ENCODE measurements around the gene GOLGA7B. TPM values are rescaled to one million over a fixed set of nuclear protein-coding genes. Genes with fewer than 3 reads are reported as not detected.

The GOLGA7B gene
- total and polyA plus RNA-seq, 2 donors (not counting 1 experiment from before 2014, with no cell fraction given), result 0.01 TPM; not detected in 1

GRCh38 chr10:97850446-97850845 is 803 bp downstream of the GOLGA7B start:
- H3K36me3 ChIP-seq (replicated peaks in 1 of 2; ENCODE audit: control extremely low read depth in 1 of 2, control insufficient read depth in 1 of 2, extremely low read depth in 1 of 2, insufficient read depth in 2 of 2, low read length in 1 of 2), result no peaks in the 10 kb centered on the region
- H4K20me1 ChIP-seq (ENCODE audit: control insufficient read depth, insufficient read depth, low read length, poor library complexity, severe bottlenecking), result no peaks in the 10 kb centered on the region
- no peaks in the 10 kb centered on the region for H3K79me2 ChIP-seq (ENCODE audit: control insufficient read depth, insufficient read depth, low read length)
- H3K9me3 ChIP-seq (ENCODE audit: control extremely low read depth in 1 of 3, control insufficient read depth in 2 of 3, insufficient read depth in 1 of 3, low read length in 2 of 3), result peaks cover 0 to 3% (median 0%) of the 10 kb centered on the region in 3 donors
- peaks cover 37% of the 10 kb centered on the region for H3K27me3 Mint-ChIP-seq
- intact Hi-C loops (cut with micrococcal nuclease), result no loop called here
- H3K4me1 Mint-ChIP-seq, result peaks cover 10% of the 10 kb centered on the region
- peaks cover 13 to 25% of the 10 kb centered on the region in 2 donors for H3K4me1 ChIP-seq (ENCODE audit: control insufficient read depth in 2 of 2, insufficient read depth in 2 of 2, low read length in 2 of 2)
- H3K9ac ChIP-seq (ENCODE audit: low read length), result no peak overlapping the region
- no peaks in the 10 kb centered on the region for H3K9me3 Mint-ChIP-seq (ENCODE audit: insufficient read depth)
- ChIA-PET POLR2A (no interaction called here), CTCF (no interaction called here)
- no peak overlapping the region for H3K4me3 ChIP-seq (ENCODE audit: control extremely low read depth in 1 of 5, extremely low read depth in 1 of 5, insufficient read depth in 1 of 5, low read depth in 2 of 5, low read length in 4 of 5)
- no peak for DNase-seq
- H3K27ac Mint-ChIP-seq, result no peak overlapping the region
- no peak overlapping the region for H2AFZ ChIP-seq (ENCODE audit: insufficient read depth, low read depth, low read length, poor library complexity, severe bottlenecking)
- TF ChIP-seq CTCF (IDR thresholded peaks at IDR 0.05), result no peak
- TF ChIP-seq EZH2 (IDR thresholded peaks at IDR 0.05; ENCODE audit: borderline replicate concordance, insufficient read depth, low read depth, low read length, poor library complexity, severe bottlenecking), result no peak
- no peak overlapping the region for H3K27ac ChIP-seq (ENCODE audit: low read length in 2 of 2)
- WGBS (ENCODE audit: insufficient coverage), result 31% methylated on average over 4 of the region's 13 CpGs
- peak overlapping the region; percentile 78 for H3K4me2 ChIP-seq (replicated peaks; ENCODE audit: low read depth, low read length, poor library complexity, severe bottlenecking)
- H3K27me3 ChIP-seq (replicated peaks in 1 of 4; ENCODE audit: control extremely low read depth in 1 of 4, control insufficient read depth in 3 of 4, insufficient read depth in 4 of 4, low read length in 3 of 4), result peaks cover 0 to 35% (median 22%) of the 10 kb centered on the region in 4 experiments
- no peak for ATAC-seq (ENCODE audit: low read depth)
- peak overlapping the region; percentile 78 for H3K4me3 Mint-ChIP-seq

GRCh38 chr10:97851341-97852001 is 1.8 kb downstream of the GOLGA7B start:
- H3K4me1 ChIP-seq (ENCODE audit: control insufficient read depth in 2 of 2, insufficient read depth in 2 of 2, low read length in 2 of 2), result peaks cover 13 to 25% of the 10 kb centered on the region in 2 donors
- H3K36me3 ChIP-seq (replicated peaks in 1 of 2; ENCODE audit: control extremely low read depth in 1 of 2, control insufficient read depth in 1 of 2, extremely low read depth in 1 of 2, insufficient read depth in 2 of 2, low read length in 1 of 2), result no peaks in the 10 kb centered on the region
- ChIA-PET CTCF (no interaction called here), POLR2A (no interaction called here)
- no peak overlapping the region for H3K4me3 ChIP-seq (ENCODE audit: control extremely low read depth in 1 of 5, extremely low read depth in 1 of 5, insufficient read depth in 1 of 5, low read depth in 2 of 5, low read length in 4 of 5)
- H2AFZ ChIP-seq (ENCODE audit: insufficient read depth, low read depth, low read length, poor library complexity, severe bottlenecking), result no peak overlapping the region
- WGBS (ENCODE audit: insufficient coverage), result 60% methylated on average over 7 of the region's 7 CpGs
- H4K20me1 ChIP-seq (ENCODE audit: control insufficient read depth, insufficient read depth, low read length, poor library complexity, severe bottlenecking), result no peaks in the 10 kb centered on the region
- H3K27ac Mint-ChIP-seq, result no peak overlapping the region
- peaks cover 0 to 35% (median 17%) of the 10 kb centered on the region in 4 experiments for H3K27me3 ChIP-seq (replicated peaks in 1 of 4; ENCODE audit: control extremely low read depth in 1 of 4, control insufficient read depth in 3 of 4, insufficient read depth in 4 of 4, low read length in 3 of 4)
- H3K4me2 ChIP-seq (replicated peaks; ENCODE audit: low read depth, low read length, poor library complexity, severe bottlenecking), result no peak overlapping the region
- DNase-seq (no peak), ATAC-seq (ENCODE audit: low read depth) (no peak)
- no peak overlapping the region for H3K9ac ChIP-seq (ENCODE audit: low read length)
- H3K9me3 Mint-ChIP-seq (ENCODE audit: insufficient read depth), result no peaks in the 10 kb centered on the region
- peaks cover 0 to 3% (median 0%) of the 10 kb centered on the region in 3 donors for H3K9me3 ChIP-seq (ENCODE audit: control extremely low read depth in 1 of 3, control insufficient read depth in 2 of 3, insufficient read depth in 1 of 3, low read length in 2 of 3)
- intact Hi-C loops (cut with micrococcal nuclease), result no loop called here
- H3K27me3 Mint-ChIP-seq, result peaks cover 37% of the 10 kb centered on the region
- H3K4me3 Mint-ChIP-seq, result peak overlapping the region; percentile 78
- H3K4me1 Mint-ChIP-seq, result peaks cover 10% of the 10 kb centered on the region
- H3K27ac ChIP-seq (ENCODE audit: low read length in 2 of 2), result no peak overlapping the region
- TF ChIP-seq EZH2 (IDR thresholded peaks at IDR 0.05; ENCODE audit: borderline replicate concordance, insufficient read depth, low read depth, low read length, poor library complexity, severe bottlenecking), result no peak
- TF ChIP-seq CTCF (IDR thresholded peaks at IDR 0.05), result no peak
- H3K79me2 ChIP-seq (ENCODE audit: control insufficient read depth, insufficient read depth, low read length), result no peaks in the 10 kb centered on the region

Data from B cell (primary cell).